Measurements from ENCODE around the gene MZT2B. TPM values are rescaled to one million over a fixed set of nuclear protein-coding genes. Genes with fewer than 3 reads are reported as not detected.
"Not testable (repeated sequence)": the region's sequence is repeated elsewhere in the genome, so short reads cannot be mapped to it uniquely, and the experiment has no call there.

MZT2B gene
- total RNA-seq, 1 donor from 2014 or later, result 369 TPM

DNA sequence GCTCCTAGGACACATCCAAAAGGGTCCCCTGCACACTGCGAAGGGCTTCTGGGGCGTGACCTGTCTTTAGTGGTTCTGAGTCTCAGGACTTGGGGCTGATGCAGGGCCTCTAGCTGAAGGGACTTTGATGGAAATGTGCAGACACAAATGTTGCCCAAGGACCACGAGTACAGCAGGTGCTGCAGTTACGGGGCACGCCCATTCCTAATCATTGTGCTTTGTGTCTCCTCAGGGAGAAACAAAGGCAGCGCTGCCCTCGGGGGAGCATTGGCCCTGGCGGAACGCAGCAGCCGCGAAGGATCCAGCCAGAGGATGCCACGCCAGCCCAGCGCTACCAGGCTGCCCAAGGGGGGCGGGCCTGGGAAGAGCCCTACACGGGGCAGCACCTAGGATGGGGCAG lies 8.2 kb downstream of the MZT2B start:
- TF ChIP-seq, protein P1, sequence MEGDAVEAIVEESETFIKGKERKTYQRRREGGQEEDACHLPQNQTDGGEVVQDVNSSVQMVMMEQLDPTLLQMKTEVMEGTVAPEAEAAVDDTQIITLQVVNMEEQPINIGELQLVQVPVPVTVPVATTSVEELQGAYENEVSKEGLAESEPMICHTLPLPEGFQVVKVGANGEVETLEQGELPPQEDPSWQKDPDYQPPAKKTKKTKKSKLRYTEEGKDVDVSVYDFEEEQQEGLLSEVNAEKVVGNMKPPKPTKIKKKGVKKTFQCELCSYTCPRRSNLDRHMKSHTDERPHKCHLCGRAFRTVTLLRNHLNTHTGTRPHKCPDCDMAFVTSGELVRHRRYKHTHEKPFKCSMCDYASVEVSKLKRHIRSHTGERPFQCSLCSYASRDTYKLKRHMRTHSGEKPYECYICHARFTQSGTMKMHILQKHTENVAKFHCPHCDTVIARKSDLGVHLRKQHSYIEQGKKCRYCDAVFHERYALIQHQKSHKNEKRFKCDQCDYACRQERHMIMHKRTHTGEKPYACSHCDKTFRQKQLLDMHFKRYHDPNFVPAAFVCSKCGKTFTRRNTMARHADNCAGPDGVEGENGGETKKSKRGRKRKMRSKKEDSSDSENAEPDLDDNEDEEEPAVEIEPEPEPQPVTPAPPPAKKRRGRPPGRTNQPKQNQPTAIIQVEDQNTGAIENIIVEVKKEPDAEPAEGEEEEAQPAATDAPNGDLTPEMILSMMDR (conservative IDR thresholded peaks at IDR 0.05; ENCODE audit: low read depth, low read length), result no peak
- no peak overlapping the region for H3K4me3 ChIP-seq (ENCODE audit: low read depth, low read length)
- DNase-seq (ENCODE audit: low read depth), result no peak

GRCh38 chr2:130191319-130191718 lies 9.3 kb downstream of the MZT2B start:
- not testable (repeated sequence) for DNase-seq (ENCODE audit: low read depth)

DNA sequence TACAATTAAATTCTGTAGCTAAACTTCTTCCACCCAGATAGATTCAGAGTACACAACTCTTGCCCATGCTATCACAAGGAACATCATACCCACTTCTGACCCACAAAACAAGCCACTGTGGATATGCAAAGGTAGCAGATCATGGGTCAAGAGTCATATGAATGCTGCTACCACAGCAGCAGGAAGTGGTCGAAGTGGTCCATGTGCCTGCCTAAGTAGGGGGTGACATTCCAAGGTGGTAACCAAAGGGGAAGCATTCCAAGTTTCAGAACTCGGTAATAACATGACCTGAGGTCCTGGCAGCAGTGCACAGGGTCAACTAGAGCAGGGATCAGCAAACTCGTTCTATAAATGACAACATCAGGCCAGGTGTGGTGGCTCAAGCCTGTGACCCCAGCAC lies 10.4 kb downstream of the MZT2B start:
- not testable (repeated sequence) for DNase-seq (ENCODE audit: low read depth); H3K4me3 ChIP-seq (ENCODE audit: low read depth, low read length)

More at GRCh38 chr2:130191319-130191718, 9.3 kb downstream of the MZT2B start:
- H3K4me3 ChIP-seq (ENCODE audit: low read depth, low read length), result not testable (repeated sequence)

- not testable (repeated sequence) for H3K4me3 ChIP-seq (ENCODE audit: low read depth, low read length); DNase-seq (ENCODE audit: low read depth)
Measured at GRCh38 chr2:130193824-130194223, 11.8 kb downstream of the MZT2B start.

DNA sequence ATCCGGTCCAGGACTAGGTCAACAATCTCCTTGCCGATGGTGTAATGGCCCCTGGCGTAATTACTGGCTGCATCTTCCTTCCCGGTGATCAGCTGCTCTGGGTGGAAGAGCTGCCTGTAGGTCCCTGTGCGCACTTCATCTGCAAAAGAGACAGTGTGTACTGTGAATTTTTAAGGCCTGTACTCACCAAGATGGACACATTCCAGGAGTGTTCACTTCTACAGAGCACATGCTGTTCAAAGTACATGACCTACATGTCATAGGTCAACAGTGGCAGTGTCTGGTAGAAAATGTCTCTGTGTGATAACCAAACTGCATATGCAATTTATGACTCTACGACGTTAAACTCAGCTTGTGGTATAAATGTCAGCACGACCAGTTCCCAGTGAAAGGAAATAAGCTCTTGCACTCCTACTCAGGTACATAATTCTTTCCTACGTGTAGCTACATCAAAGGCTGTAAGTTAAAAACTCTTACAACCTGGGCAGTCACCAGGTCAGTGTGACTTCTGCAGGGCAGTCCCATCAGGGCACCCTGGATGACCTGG lies 13.1 kb downstream of the MZT2B start:
- not testable (repeated sequence) for DNase-seq (ENCODE audit: low read depth); H3K4me3 ChIP-seq (ENCODE audit: low read depth, low read length)

GRCh38 chr2:130196052-130196451 lies 14.0 kb downstream of the MZT2B start:
- not testable (repeated sequence) for H3K4me3 ChIP-seq (ENCODE audit: low read depth, low read length); DNase-seq (ENCODE audit: low read depth)

DNA sequence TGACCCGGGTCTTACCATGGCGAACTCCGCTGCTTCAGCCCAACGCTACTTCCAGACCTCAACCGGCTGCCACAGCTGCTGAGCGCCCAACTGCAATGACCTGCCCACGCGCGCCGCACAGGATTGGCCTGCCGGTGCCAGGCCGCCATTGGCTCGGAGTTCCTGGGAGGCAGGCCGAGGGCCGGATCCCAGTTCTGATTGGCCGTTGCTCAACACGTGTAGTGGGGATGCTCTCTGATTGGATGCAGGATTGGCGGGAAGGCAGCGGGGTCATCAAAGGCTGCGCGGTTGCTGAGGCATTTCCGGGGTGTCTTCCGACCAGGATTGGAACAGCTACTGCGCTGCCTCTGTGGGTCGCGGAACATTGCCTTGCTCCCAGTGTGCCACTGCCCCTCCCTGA lies 16.3 kb downstream of the MZT2B start, which contains the start of gene TUBA3E:
Gene TUBA3E (minus strand): TSS at position 97 of the 400 bp plus-strand sequence. CDS start 79 bp downstream, at position 18.
- no peak within 1 kb of the TSS for H3K4me3 ChIP-seq (ENCODE audit: low read depth, low read length)
- TF ChIP-seq, protein P1 (conservative IDR thresholded peaks at IDR 0.05; ENCODE audit: low read depth, low read length), result no peak
- DNase-seq (ENCODE audit: low read depth), result no peak

GRCh38 chr2:130202518-130202917 lies 20.5 kb downstream of the MZT2B start:
- not testable (repeated sequence) for DNase-seq (ENCODE audit: low read depth)

GRCh38 chr2:130203150-130203549 lies 21.1 kb downstream of the MZT2B start:
- DNase-seq (ENCODE audit: low read depth), result not testable (repeated sequence)

More at GRCh38 chr2:130202518-130202917, 20.5 kb downstream of the MZT2B start:
- H3K4me3 ChIP-seq (ENCODE audit: low read depth, low read length), result not testable (repeated sequence)

DNA sequence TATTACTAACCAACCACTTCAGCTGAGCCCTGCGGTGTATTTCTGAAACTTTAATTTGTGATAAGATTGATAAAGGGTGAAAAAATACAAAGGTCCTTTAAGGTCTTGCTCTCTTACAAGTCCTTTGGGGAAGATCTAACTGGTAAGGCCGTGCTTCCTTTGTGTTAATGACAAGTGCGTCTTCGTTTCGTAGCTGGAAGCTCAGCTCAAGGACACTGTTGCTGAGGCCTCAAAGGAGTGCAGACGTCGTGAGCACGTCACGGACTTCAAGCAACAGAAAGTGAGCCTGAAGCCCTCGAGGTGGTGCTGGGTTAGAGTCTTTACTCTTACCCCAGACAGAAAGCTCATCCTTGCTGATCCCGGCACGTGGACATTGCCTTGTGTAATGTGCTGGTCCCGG lies 25.0 kb downstream of the MZT2B start:
- not testable (repeated sequence) for H3K4me3 ChIP-seq (ENCODE audit: low read depth, low read length); DNase-seq (ENCODE audit: low read depth)

More at GRCh38 chr2:130203150-130203549, 21.1 kb downstream of the MZT2B start:
- not testable (repeated sequence) for H3K4me3 ChIP-seq (ENCODE audit: low read depth, low read length)

- not testable (repeated sequence) for H3K4me3 ChIP-seq (ENCODE audit: low read depth, low read length); DNase-seq (ENCODE audit: low read depth)
Measured at GRCh38 chr2:130219147-130219546, 37.1 kb downstream of the MZT2B start.

DNA sequence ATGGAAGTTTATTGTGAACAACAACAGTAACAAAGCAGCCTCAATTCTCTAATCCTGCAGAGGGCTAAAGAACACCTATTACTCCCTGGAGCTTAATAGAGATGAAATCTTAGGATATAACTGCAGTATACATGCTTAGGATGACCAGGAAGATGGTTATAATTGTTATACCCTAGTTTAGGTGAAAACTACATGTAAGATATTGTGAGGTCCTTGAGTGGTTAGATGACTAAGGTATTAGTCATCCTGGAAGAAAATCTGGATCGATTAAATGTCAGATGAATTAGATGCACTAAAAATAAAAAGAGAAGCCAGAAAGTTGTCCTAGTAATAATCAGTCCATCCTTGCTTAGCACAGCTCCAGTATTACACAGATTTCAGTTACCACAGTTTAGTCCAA lies 38.4 kb downstream of the MZT2B start:
- DNase-seq (ENCODE audit: low read depth); H3K4me3 ChIP-seq (ENCODE audit: low read depth, low read length): not testable (repeated sequence)

GRCh38 chr2:130222523-130222922 lies 40.5 kb downstream of the MZT2B start:
- DNase-seq (ENCODE audit: low read depth); H3K4me3 ChIP-seq (ENCODE audit: low read depth, low read length): not testable (repeated sequence)

GRCh38 chr2:130228005-130228404 lies 45.9 kb downstream of the MZT2B start:
- DNase-seq (ENCODE audit: low read depth); H3K4me3 ChIP-seq (ENCODE audit: low read depth, low read length): not testable (repeated sequence)

GRCh38 chr2:130228467-130229160 lies 46.6 kb downstream of the MZT2B start:
- not testable (repeated sequence) for H3K4me3 ChIP-seq (ENCODE audit: low read depth, low read length); DNase-seq (ENCODE audit: low read depth)

DNA sequence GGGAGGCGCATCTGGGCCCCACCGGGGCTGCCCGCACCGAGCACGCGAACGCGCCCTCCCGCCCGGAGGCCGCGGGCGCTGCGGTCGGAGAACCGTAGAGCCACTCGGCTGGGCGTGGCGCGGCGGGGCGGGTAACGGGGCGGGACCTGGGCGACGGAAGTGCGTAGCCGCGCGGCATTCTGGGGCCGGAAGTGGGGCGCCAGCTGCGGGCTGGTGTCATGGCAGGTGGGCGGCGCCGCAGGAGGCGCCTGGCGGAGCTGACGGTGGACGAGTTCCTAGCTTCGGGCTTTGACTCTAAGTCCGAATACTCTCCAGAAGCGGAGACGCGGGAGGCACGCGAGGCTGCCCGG lies 47.1 kb downstream of the MZT2B start:
- not testable (repeated sequence) for DNase-seq (ENCODE audit: low read depth); H3K4me3 ChIP-seq (ENCODE audit: low read depth, low read length)

- H3K4me3 ChIP-seq (ENCODE audit: low read depth, low read length); DNase-seq (ENCODE audit: low read depth): not testable (repeated sequence)
Measured at GRCh38 chr2:130230376-130230775, 48.3 kb downstream of the MZT2B start.
